Stimulated activated CD4-positive, alpha-beta T cell treated with anti-CD3 and anti-CD28 coated beads, TNF-alpha, amount 100 ng/mL, for 24 hours (primary cell): ENCODE measurements around the gene SLC5A12.

Source experiments
- DNase-seq, 3 experiments: peaks; one replicate each; pipeline ENCODE4 v3.0.0-alpha.2; 2020; ENCODE audit warnings: low read depth in 3 of 3

Gene SLC5A12, protein sequence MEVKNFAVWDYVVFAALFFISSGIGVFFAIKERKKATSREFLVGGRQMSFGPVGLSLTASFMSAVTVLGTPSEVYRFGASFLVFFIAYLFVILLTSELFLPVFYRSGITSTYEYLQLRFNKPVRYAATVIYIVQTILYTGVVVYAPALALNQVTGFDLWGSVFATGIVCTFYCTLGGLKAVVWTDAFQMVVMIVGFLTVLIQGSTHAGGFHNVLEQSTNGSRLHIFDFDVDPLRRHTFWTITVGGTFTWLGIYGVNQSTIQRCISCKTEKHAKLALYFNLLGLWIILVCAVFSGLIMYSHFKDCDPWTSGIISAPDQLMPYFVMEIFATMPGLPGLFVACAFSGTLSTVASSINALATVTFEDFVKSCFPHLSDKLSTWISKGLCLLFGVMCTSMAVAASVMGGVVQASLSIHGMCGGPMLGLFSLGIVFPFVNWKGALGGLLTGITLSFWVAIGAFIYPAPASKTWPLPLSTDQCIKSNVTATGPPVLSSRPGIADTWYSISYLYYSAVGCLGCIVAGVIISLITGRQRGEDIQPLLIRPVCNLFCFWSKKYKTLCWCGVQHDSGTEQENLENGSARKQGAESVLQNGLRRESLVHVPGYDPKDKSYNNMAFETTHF

DNA sequence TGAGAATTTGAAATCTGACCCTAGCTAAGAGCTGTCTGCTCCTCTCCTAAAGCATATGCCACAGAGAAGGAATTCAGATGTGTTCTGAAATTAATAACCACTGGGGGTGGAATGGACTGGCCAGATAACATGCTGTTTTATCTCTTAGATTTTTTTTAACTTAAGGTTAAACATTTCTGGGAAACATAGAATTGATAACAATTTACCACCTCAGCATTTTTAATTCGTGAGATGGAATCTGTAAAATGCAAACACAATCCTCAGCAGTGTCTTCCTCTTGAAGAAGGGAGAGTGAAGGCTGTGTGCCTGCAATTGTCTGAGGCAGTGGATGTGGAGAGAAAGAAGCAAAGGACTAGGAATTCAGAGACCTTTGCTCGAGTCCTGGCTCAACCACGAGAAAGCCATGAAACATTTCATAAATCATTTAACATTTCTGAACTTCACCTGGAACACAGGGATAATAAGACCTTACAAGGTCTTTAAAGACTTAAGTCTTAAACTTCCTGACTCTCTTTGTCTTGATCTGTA lies at the start of gene SLC5A12:
TSS of gene SLC5A12 (minus strand) at position 113 of the 528 bp plus-strand sequence. CDS start 346 bp downstream, outside the sequence.
- DNase-seq, result no peak

DNA sequence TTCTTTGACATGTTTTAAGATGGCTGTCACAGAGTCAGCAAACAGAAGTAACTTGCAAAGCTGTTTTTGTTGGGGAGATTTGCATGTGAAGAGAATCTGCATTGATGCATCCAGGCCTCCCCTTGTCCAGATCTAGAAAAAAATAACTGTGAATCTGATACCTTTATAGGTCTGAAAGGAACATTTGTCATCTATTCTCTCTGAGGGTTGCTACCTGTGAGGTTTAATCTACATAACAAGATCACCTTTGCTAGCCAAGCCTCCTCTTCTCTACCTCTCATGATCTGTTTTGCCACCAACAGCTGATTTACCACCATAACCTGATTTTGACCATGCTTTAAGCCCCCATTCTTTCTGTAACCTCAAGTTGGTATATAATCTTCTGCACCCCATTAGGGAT lies 47.2 kb upstream of the SLC5A12 start:
- DNase-seq, result no peak

GRCh38 chr11:26767060-26767459 lies 45.2 kb upstream of the SLC5A12 start:
- DNase-seq, result no peak

- no peak for DNase-seq
Measured at GRCh38 chr11:26765323-26765722, 43.5 kb upstream of the SLC5A12 start.

GRCh38 chr11:26764825-26765224 lies 43.0 kb upstream of the SLC5A12 start:
- no peak for DNase-seq

- DNase-seq, result no peak
Measured at GRCh38 chr11:26764315-26764714, 42.5 kb upstream of the SLC5A12 start.

DNA sequence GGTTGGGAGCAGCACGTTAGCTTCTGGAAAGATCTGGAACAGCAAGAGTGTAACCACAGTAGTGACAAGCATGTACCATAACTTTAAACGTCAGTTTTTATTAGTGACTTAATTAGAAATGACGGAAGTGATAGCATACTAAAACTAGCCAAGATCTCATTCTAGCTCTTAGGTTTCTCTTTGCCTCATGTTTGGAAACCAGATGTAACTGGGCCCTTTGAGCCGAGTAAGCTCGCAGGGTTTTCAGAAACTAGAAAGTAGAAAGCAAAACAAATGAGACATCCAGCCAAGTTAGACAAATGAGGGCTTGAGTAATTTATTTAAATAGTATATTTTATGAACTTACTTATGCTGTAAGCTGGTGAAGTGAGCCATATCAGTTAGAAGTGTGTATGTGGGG lies 40.2 kb upstream of the SLC5A12 start:
- DNase-seq, result no peak

DNA sequence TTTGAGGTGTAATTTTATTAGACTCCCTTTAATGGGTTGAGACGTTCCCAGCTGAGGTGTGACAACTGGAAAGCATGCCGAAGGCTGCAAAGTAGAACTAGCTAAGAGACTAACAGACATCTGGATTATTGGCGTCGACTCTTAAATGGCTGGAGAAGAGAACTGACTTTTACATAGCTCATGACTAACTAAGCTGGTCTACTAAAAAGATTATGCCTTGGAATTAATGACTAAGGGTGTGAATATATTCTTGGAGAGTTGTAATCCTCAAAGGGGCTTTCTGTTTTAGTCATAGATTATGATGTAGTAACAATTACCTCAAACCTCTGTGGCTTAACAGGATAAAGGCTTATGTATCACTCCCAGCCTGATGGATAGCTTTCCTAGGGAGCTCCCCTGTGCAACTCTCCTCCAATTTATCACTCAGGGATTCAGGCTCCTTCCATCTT lies 39.5 kb upstream of the SLC5A12 start:
- no peak for DNase-seq

GRCh38 chr11:26757995-26758394 lies 36.1 kb upstream of the SLC5A12 start:
- no peak for DNase-seq

DNA sequence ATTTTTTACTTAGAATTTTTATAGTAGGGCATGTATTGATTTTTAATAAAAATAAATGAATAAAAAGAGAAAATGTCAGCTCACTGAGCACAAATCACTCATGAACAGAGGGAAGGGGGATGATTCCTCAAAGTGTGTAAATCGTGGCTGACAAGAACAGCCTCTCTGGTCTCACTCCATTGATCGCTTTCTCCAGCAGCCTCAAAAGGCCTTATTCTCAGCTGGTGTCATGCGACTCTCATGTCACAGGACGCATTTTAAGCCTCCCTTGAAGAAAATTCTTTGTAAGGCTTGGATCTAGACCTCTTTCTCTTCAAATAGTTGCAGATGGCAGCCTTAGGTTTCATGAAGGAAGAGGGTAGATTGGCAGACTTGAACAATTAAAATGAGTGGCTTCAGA lies 33.9 kb upstream of the SLC5A12 start:
- DNase-seq, result no peak

DNA sequence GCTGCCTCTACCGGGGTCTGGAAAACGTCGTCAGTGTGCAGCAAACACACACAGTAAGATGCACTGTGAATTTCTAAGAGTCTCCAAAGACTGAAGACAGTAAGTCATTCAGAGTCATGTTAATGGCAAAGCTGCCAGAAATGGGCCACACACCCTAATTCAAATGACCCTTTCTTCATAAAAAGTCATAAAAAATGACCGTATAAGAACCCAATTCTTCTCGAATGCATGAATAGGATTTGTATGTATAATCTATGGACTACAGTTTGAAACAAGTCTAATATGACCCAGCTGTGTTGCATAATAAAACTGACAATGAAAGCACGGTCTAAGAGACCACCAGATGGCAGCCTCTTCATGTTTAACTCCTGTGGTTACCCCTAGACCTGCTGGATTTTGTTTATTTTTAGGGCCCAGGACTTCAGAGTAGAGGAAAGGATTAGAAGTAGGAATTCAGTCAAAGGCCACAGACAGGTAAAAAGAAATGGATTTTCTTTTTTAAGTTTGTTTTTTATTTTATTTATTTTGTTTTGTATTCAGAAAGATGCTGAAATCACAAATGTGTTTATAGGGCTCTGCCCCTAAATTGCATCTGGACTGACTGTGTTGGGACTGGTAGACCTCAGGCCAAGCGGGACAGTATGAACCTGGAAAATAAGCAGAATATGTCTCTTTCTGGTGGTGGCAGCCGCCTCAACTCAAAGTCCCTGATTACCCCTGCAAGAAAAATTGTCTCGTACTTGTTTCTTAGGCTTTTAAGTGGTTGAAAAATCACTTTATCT lies 32.1 kb upstream of the SLC5A12 start:
- DNase-seq, result peak in 1 of 3 experiments; percentile 1

DNA sequence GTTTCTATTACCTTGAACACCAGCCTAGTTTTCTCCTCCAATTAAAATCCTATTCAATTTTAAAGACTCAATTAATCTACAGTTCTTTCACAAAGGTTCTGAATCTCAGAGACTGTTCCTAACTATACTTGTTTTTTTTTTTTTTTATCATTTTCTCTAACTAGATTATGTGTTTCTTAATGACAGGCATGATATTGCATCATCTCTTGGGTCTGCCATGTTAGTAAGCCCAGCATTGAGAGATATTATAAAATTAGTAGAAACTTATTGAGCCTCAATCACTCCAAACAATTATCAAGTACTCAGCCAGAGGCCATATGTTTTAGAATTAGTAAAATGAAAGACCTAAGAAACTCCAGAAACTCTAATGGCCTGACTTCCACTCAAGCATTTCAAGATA lies 28.1 kb upstream of the SLC5A12 start:
- no peak for DNase-seq

GRCh38 chr11:26743622-26744021 lies 21.8 kb upstream of the SLC5A12 start:
- no peak for DNase-seq

GRCh38 chr11:26742966-26743365 lies 21.1 kb upstream of the SLC5A12 start:
- DNase-seq, result no peak

GRCh38 chr11:26741036-26741435 lies 19.2 kb upstream of the SLC5A12 start:
- no peak for DNase-seq

DNA sequence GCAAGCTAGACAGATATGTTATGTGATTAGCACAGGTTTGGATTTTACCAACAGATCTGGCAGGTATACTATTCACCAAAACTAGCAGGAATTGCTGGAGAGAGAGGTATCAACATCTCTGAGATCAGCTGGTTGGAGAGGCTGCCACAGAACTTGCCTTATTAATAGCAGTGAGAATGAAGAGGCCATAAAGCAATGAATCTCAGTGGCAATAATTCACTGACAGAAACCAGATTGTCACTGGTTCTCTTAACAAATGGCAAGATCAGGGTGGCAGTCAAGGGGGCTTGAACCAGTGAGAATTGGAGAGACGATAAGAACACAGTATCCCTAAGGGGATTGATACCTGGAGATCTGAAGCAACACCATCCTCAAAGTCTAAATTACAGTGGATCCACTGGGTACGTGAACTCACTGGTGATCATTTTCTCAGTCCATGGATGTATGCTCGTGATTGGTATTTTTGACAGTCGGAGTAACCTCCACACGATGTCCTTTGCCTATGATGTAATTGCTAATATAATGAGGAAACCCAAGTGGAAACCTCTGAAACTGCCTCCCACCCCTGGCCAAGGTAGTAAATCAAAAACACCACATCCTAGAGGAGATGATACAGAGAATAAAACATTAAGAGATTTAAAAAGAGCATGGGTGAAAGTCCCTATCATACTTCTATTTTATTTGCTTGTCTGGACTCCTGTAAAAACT lies 17.7 kb upstream of the SLC5A12 start:
- no peak for DNase-seq

GRCh38 chr11:26734691-26735090 lies 12.8 kb upstream of the SLC5A12 start:
- no peak for DNase-seq

GRCh38 chr11:26731084-26731456 lies 9.2 kb upstream of the SLC5A12 start:
- DNase-seq, result no peak

DNA sequence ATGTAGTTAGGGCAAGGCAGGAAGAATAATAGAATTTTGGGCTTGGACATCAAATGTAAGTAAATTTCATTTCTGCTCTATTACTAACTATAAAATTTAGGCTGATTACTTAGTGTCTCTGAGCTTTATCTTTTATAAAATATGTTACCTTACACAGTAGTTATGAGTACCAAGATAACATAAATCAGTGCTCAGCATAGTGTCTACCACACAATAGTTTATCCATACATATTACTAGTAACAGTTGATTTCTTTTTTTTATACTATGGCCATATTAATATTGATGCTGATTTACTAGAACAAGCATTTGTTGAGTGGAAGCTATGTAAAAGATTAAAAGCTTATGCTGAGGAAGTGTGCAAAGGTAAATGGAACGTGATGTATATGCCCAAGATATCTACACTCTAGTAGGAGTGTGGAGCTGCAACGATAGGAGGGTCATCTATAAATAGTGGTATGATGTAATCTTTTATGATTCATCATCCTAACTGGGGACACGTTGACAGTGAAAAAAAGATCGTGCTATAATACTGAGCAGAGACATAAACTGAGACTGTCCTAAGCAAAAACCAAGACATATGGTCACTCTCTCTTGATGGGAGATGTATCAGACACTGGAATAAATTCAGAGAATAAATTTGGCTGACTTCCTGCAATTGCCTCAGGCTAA lies 8.7 kb upstream of the SLC5A12 start:
- DNase-seq, result no peak

DNA sequence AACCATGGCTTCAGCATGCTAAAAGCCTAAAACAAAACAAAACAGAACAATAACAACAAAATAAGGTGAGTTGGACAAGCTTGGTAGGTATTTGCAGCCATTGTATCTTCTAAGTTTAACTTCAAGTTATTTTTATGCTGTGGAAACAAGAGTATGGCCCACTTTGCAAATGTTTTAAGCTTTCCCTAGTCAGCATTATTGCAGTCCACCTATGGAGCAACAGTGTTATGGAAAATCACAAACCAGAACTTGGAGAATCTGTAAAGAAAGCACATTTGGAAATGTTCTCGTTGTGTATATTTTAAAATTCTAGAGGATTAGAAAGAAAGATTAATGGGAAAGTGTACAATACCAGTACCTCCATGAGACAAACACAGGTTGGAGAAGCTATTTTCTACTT lies 7.4 kb upstream of the SLC5A12 start:
- no peak for DNase-seq

DNA sequence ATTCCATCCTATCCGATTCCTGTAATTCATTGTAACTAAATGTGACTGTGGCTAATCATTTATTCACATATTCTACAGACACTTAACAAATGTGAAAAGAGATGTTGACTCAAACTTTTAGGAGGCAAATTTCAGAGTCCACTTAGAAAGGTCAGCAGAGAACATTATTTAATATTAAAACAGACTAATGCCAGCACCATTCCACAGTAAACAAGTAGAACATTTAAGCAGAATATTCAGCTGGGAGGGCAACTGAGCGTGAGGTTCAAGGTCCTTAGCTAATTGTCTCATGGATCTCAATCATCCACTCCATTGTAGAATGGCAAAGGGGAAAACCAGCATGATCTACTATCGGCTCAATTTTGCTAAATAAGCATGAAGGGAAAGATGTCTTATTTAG lies 5.1 kb upstream of the SLC5A12 start:
- DNase-seq, result no peak
